Stimulated activated CD8-positive, alpha-beta memory T cell treated with anti-CD3 and anti-CD28 coated beads, Interleukin-12 subunit alpha, Interleukin-12 subunit beta, amount 100 ng/mL, for 24 hours (primary cell): ENCODE results near the gene FAM76A.
"Not testable (repeated sequence)": the region's sequence is repeated elsewhere in the genome, so short reads cannot be mapped to it uniquely, and the experiment has no call there.

ENCODE experiments used
- DNase-seq: peaks from one replicate; pipeline ENCODE4 v3.0.0-alpha.2; 2020; ENCODE audit errors: extremely low read depth

FAM76A gene

GRCh38 chr1:27725374-27726172 is at the start of gene FAM76A:
FAM76A (plus strand) TSS chr1:27725961; CDS start chr1:27726081, 120 bp downstream.
- DNase-seq, result peak; percentile 97

GRCh38 chr1:27676410-27676809 is 49.4 kb upstream of the FAM76A start:
- DNase-seq, result no peak

DNA sequence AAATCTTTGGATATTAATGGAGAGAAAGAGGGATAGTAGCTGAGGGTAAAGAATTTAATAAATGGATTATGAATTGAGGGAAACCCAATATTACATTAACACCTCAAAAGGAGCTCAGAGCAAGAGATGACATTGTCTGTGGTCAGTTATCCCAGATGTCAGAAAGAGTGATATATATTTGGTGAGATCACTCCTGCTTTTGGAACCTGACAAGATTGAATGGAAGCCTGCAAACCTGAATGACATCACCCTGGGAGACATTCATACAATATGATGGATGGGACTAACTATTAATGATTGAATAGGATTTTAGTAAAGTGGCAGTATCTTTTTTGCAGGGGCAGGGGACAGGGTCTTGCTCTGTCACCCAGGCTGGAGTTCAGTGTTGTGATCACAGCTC is 47.0 kb upstream of the FAM76A start:
- DNase-seq, result no peak

DNA sequence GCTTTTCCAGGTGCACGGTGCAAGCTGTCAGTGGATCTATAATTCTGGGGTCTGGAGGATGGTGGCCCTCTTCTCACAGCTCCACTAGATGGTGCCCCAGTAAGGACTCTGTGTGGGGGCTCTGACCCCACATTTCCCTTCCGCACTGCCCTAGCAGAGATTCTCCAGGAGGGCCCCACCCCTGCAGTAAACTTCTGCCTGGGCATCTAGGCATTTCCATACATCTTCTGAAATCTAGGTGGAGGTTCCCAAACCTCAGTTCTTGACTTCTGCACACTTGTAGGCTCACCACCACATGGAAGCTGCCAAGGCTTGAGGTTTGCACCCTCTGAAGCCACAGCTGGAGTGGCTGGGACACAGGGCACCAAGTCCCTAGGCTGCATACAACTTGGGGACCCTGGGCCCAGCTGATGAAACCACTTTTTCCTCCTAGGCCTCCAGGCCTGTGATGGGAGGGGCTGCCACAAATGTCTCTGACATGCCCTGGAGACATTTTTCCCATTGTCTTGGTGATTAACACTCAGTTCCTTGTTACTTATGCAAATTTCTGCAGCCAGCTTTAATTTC is 45.5 kb upstream of the FAM76A start:
- not testable (repeated sequence) for DNase-seq

DNA sequence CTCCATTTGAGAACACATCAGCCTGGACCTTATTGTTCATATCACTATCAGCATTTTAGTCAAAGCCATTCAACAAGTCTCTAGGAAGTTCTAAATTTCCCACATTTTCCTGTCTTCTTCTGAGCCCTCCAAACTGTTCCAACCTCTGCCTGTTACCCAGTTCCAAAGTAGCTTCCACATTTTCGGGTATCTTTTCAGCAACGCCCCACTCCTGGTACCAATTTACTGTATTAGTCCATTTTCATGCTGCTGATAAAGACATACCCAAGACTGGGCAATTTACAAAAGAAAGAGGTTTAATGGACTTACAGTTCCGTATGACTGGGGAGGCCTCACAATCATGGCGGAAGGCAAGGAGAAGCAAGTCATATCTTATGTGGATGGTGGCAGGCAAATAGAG is 44.2 kb upstream of the FAM76A start:
- not testable (repeated sequence) for DNase-seq

- no peak for DNase-seq
Measured at GRCh38 chr1:27682351-27682944, 43.3 kb upstream of the FAM76A start.

GRCh38 chr1:27684176-27684575 is 41.6 kb upstream of the FAM76A start:
- no peak for DNase-seq

GRCh38 chr1:27686223-27686990 is 39.4 kb upstream of the FAM76A start:
- DNase-seq, result no peak

DNA sequence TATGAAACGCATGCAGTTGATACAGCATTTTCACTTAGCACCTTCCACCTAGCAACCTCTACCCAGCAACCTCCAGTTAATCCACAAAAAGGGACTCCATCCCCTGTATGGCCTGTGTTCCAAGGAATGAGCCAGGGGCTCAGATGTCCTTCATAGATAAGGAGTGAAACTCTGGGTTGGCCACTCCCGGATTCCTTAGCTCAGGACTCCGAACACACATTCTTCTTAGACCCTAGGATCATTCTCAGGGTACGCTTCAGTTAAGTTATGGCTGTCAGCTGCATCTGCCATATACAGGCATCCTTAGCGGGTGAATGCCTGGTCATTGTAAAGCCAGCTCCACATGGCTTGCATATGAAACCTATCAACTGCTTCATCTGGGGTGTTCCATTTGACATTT is 37.9 kb upstream of the FAM76A start:
- DNase-seq, result no peak

GRCh38 chr1:27689423-27690173 is 36.2 kb upstream of the FAM76A start:
- no peak for DNase-seq

DNA sequence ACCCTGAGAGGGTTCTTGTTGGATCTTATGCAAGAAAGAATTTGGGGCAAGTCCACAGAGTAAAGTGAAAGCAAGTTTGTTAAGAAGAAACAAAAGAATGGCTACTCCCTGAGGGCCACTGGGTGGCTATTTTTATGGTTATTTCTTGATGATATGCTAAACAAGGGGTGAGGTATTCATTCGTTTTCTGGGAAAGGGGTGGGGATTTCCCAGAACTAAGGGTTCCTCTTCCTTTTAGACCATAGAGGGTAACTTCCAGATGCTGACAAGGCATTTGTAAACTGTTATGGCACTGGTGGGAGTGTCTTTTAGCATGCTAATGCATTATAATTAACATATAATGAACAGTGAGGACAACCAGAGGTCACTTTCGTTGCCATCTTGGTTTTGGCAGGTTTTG is 35.6 kb upstream of the FAM76A start:
- no peak for DNase-seq

- not testable (repeated sequence) for DNase-seq
Measured at GRCh38 chr1:27696835-27697234, 28.9 kb upstream of the FAM76A start.

- no peak for DNase-seq
Measured at GRCh38 chr1:27704958-27705357, 20.8 kb upstream of the FAM76A start.

DNA sequence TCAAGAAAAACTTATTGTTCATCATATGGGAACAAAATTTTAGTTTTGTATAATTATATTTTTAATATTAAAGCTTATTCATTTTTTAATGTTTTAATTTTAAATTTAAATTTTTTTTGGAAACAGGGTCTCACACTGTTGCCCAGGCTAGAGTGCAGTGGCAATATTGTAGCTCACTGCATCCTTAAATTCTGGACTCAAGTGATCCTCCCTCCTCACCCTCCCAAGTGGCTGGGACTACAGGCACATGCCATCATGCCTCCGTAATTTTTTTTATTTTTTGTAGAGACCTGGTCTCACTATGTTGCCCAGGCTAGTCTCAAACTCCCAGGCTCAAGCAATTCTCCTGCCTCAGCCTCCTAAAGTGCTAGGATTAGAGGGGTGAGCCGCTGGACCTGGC is 20.2 kb upstream of the FAM76A start:
- no peak for DNase-seq

- no peak for DNase-seq
Measured at GRCh38 chr1:27710574-27710973, 15.2 kb upstream of the FAM76A start.

DNA sequence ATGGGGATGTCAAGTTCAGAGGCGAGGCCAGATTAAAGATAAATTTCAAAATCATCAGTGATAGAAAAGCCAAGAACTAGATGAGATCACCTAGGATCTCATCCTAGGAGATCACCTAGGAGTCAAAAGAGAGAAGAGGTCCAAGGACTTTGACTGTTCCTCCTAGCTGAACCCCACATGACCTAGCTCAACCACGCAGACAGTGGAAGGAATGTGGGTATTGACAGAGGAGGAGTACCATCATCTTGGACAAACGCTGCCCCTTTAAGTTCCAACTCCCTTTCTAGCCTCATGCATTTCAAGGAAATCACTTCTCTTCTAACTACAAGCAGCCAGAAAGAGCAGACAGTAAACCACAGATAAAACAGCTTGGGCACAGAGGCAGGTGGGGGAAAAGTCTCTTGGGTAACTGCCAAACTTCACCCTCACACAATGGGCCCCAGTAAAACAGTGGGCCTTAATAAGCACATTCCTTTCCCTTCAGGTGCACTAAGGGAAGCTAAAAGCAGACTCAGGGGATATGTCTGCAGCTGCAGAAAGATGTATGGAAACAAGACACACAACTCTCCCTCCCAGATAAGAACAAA is 12.5 kb upstream of the FAM76A start:
- no peak for DNase-seq

- no peak for DNase-seq
Measured at GRCh38 chr1:27713869-27714513, 11.8 kb upstream of the FAM76A start.

DNA sequence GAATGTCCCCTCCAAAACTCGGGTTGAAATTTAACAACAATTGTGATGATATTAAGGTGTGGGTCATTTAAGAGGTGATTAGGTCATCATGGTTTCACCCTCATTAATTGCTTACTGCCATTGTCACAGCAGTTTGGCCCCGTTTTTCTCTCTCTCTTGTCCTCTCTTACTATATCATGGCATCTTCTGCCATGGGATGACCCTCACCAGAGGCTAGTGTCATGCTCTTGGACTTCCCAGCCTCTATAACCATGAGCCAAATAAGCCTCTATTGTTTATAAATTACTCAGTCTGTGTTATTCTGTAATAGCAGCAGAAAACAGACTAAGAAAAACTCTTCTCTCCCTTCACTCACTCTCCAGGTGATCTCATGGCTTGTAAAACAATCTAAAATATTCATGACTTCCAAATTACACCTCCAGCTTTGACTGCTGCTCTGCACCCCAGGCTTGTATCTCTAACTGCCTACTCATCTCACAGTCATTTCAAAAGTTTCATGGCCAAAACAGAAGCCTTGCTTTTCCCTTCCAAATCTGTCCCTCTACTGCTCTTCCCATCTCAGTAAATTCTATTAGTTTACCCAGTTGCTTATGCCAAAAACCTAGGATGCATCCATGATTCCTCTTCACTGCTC is 9.4 kb upstream of the FAM76A start:
- no peak for DNase-seq

DNA sequence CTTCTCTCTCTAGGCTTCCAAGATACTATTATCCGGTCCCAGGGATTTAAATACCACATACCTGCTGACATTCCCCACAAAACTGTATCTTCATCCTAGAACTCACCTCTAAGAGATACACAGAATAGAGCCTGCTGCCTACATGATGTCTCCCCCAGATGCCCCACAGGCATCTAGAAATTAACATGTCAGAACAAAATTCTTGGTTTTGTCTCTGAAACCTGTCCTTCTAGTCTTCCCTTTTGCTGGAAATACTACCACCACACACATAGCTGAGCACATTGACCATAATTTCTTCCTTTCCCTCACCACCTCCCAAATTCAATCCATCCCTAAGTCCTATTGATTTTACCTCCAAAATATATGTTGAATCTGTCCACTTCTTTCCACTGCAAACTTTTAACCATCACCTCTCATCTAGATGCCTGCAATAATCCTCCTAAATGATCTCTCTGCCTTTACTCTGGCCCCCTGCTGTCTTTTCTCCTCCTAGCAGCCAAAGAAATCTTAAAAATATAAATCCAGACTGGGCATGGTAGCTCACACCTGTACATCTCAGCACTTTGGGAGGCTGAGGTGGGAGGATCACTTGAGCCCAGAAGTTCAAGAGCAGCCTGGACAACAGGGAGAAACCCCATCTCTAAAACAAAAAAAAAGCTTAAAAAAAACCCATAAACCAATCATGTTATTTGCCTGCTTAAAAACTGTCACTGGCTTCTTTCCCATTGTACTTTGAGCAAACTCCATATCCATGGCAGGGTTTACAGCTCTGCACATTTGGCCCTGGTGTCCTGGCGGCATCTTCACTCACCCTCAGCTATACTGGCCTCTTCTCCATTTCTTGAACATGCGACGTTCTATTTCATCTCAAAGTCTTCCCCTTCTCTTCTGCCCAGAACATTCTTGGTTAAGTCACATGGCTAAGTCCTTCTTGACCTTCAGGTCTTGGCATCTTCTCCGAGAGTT is 6.2 kb upstream of the FAM76A start:
- DNase-seq, result no peak
